Esophagus squamous epithelium (tissue), 4 donors: ENCODE data around the gene CDCA7L.

ENCODE experiments used
- POLR2A ChIP-seq, 4 donors: fragments of 450-650 bp; IDR thresholded peaks; one replicate each; pipeline ENCODE4 v1.6.1; 2017; ENCODE audit warnings: antibody characterized with exemption in 4 of 4, mild to moderate bottlenecking in 4 of 4, moderate library complexity in 3 of 4
- TF ChIP-seq, protein P1 (sequence below), 6 experiments: fragments of 450-650 bp in 4 of 6; fragments of 200-600 bp in 2 of 6; sonication (generic) in 2 of 6; IDR thresholded peaks; one replicate each; pipeline ENCODE4 v1.5.1; 2016 to 2019; ENCODE audit warnings: antibody characterized with exemption in 6 of 6, mild to moderate bottlenecking in 4 of 6, moderate library complexity in 4 of 6

DNA sequence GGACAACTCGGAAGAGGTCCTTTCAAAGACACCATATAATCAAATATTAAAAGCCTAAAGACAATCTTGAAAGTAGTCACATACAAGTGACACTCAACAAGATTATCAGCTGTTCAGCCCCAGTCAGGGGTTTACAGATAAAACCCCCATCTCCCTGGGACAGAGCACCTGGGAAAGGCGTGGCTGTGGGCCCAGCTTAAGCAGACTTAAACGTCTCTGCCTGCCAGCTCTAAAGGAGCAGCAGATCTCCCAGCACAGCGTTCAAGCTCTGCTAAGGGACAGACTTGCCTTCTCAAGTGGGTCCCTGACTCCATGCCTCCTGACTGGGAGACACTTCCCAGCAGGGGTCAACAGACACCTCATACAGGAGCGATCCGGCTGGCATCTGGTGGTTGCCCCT is 18.0 kb downstream of the CDCA7L start:
- TF ChIP-seq, protein P1, sequence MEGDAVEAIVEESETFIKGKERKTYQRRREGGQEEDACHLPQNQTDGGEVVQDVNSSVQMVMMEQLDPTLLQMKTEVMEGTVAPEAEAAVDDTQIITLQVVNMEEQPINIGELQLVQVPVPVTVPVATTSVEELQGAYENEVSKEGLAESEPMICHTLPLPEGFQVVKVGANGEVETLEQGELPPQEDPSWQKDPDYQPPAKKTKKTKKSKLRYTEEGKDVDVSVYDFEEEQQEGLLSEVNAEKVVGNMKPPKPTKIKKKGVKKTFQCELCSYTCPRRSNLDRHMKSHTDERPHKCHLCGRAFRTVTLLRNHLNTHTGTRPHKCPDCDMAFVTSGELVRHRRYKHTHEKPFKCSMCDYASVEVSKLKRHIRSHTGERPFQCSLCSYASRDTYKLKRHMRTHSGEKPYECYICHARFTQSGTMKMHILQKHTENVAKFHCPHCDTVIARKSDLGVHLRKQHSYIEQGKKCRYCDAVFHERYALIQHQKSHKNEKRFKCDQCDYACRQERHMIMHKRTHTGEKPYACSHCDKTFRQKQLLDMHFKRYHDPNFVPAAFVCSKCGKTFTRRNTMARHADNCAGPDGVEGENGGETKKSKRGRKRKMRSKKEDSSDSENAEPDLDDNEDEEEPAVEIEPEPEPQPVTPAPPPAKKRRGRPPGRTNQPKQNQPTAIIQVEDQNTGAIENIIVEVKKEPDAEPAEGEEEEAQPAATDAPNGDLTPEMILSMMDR (IDR thresholded peaks at IDR 0.05), result no peak
- no peak for TF ChIP-seq POLR2A (IDR thresholded peaks at IDR 0.05)
